NCI-H2081 treated with DMSO at 0.1 percent for 48 hours (cell line): ENCODE results near the gene KLK11.

Source experiments
- DNase-seq: peaks from one replicate; lab custom pipeline; 2025; lab: John Stamatoyannopoulos, UW

The KLK11 gene

DNA sequence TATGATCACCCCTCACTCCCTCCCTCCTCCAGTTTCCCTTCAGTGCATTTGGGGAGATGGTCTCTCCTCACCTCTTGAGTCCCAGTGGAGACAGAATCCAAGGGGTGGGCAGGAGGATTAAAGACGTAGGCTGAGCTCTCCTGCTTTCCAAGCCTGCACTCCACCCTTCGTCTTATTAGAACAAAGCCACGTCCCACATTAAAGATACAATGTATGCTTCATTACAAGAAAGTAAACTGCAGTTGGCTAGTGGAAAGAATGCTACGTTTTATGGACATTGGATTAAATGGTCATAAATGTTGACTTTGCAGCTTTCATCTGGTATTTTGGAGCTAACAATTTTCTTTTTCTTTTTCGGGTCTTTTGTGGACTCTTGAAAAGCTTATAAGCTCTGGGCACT is 1.5 kb upstream of the KLK11 start:
- DNase-seq, result no peak

DNA sequence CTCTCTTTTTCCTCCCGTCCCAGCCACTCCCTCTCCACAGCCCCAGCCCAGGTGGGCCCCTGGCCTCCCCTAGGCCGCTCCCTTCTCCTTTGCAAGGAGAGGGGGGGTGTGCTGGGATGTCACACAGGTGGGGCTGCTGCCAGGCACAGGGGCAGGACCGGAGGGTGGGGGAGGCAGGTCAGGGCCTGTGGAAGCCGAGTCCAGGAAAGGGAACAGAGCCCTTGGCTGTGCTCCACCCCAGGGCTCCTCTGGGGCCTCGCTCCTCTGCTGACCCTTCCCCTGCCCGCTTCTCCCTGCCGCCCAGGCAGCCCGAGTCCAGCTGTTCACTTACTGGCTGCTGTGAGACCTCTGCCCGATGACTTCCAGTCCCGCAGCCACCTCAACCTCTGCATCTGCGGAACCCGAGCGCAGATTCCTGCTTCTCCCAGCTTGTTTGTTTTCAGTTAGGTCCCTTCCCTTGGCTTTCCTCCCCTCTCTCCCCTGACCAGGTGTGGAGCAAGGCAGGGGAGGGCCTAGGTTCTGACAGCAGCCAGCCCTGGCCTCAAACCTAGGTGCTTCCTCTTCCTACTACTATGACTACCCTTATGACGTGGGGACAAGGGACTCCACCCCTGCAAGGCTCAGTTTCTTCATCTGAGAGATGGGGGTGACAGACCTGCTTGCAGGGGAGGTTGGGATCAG is 850 bp upstream of the KLK11 start:
- no peak for DNase-seq

DNA sequence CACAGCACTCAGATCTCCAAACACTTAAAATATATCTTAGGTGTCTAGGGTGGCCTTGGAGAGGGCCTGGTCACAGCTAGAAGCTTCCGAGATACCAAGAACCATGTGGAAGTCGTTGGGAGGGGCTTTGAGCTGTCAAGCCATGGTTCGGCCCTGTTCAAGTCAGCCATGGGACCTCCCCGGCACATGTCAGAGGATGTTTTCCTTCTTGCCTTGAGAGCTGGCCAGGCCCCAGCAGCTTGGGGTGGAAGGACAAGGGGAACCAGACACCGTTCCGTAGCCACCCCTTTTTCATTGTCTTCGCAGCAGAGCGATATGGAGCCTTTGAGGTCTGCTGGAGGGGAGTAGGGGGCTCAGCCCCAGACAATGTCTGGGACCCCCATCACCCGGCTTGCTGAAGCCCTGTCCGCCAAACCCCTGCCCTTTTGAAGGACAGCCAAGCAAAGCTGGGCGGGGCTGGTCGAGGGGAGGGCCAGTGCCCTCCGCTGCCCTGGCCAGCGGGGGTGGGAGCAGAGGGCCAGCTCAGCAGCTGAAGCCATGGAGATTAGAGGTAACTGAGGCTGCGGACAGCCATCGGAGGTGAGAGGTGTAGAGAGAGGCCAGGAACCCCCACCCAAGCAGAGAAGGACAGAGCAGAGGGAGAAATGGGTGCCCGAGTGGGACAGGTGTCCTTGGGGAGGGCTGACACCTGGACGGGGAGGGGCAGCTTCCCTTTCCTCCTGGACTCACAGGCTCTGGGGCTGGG is 435 bp downstream of the KLK11 start:
- no peak for DNase-seq

DNA sequence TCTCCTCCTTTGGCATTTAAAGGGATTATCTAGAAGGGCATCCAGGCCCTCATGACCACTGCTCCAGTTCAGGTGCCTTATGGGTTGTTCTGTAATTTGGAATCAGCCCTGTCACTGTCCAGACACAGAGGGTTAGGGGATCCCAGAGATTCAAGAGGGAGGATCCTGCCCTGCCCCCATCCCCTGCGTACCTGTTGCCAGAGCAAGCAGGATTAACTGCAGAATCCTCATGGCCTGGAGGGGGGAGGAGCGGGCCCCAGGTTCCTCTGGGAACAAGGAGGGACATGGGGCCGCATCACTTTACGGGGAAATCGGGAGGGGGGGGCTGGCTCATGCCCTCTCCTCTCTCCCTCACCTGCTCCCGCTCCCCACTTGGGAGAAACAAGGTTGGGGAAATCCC is 1.0 kb downstream of the KLK11 start:
- no peak for DNase-seq

DNA sequence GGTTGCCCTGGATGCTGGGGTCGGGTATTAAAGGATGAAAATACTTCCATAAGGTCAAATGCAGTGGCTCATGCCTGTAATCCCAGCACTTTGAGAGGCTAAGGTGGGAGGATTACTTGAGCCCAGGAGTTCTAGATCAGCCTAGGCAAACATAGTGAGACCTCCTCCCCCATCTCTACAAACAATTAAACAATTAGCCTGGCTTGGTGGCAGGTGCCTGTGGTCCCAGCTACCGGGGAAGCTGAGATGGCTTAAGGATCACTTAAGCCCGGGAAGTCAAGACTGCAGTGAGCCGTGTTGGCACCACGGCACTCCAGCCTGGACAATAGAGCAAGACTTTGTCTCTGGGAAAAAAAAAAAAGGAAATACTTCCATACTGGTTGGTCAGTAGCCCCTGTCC is 1.5 kb downstream of the KLK11 start:
- DNase-seq, result no peak

DNA sequence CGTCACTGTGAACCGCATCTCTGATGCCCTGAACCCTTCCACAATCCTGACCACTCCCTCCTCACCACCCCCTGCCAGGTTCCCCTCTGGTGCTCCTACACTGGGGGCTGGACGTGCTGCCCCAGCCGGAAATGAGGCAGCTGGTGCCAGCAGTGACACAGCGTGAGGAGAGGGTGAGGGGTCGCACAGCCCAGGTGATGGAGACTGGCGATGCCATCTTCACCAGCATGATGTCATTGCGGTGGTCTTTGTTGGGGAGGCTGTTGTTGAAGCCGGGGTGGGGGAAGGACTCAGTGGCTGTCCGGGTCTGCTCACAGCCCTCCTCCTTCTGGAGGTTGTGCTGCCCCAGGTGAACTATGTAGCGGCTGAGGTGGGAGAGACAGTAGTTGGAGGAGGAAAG is 2.5 kb downstream of the KLK11 start:
- no peak for DNase-seq

DNA sequence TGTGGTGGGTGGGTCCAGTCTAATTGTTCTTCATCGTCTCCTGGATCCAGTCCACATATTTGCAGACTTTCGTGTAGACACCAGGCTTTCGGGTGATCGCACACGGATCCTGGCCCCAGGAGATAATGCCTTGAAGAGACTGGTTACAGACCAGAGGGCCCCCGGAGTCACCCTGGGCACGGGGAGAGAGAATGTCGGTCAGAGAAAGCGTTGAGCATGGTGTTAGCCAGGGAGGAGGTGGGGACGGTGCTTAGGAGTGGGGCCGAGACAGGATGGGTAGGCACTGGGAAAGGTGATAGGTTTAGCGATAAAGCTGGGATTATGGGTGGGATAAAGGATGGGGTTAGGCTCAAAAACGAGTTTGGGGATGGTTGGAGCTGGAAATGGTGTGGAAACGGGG is 3.9 kb downstream of the KLK11 start:
- DNase-seq, result no peak

DNA sequence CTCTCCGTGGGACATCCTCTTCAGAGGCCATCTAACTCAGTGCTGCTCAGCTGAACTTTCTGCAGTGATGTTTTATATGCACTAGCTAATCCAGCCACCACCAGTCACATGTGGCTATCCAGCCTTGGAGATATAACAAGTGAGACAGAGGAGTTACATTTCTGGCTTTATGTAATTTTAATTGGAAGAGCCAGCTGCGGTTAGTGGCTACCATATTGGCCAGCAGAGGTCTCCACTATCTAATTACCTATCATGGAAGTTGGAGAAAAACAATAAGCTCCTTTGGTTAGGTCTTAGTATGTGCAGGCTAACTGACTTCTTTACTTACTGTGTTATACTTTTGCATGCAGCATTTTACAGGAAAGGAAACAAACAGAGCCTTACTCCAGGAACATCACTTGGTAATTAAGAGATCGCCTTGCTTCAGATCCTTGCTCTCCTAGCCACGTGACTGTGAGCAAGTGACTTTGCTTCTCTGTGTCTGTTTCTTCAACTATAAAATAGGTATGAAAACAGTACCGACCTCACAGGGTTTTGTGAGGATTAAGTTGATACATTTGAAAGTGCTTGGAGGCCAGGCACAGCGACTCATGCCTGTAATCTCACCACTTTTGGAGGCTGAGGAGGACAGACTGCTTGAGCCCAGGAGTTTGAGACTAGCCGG is 5.3 kb downstream of the KLK11 start:
- no peak for DNase-seq

DNA sequence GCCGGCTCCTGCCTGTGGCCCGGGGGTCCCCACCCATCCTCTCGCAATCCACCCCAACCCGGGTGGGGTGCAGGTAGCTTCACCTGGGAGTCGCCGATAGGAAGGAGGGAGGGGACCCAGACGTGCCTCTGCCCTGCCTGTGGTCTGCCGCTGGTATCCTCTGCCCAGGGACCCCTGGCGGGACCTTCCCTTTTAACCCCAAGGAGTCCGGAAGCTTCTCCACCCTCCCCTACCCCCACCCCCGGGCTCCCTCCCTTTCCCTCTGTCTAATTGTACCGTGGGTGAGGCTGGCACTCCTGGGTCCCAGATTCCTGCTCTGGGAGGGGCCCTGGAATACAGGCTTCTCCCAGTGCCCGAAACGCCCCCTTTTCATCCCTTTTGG is 6.9 kb downstream of the KLK11 start, which contains the start of gene KLK10:
KLK10 (minus strand) TSS at position 166 of the 382 bp plus-strand sequence. CDS start 579 bp downstream, outside the sequence.
- no peak for DNase-seq

DNA sequence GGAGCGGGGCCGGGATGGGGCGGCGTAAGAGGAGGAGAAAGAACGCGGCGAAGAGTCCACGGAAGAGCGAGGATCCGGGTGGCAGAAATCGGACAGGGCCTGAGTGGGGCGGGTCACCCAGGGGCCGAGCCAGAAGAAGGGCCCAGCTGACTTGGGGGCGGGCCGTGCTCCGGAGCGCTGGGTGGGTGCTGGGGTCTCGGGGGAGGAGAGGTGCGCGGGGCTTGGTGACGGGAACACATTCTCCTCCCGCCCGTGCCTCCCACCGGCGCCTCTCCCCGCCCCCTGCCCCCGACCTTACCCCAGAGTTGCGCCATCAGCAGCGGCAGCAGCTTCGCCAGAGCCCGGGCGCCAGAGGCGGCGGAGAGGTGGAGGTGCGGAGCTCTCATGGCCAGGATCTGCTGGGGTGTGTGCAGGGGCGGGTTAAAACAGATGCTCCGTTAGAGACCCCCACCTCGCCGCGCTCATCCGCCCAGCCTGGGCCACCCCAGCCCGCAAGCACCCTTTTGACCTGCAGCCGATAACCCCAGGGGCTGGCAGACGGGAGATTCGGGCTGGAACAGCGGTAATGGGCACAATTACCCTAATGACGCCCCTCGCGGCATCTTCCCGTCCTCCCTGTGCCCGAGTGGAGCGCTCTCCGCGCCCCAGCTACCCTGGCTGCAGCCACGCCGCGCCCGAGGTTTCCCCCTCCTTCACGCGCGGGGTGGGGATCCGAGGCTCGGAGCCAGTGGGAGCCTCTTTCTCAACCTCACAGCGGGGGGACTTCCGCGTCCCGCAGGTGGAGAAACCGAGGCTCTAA is 7.5 kb downstream of the KLK11 start:
- DNase-seq, result no peak

DNA sequence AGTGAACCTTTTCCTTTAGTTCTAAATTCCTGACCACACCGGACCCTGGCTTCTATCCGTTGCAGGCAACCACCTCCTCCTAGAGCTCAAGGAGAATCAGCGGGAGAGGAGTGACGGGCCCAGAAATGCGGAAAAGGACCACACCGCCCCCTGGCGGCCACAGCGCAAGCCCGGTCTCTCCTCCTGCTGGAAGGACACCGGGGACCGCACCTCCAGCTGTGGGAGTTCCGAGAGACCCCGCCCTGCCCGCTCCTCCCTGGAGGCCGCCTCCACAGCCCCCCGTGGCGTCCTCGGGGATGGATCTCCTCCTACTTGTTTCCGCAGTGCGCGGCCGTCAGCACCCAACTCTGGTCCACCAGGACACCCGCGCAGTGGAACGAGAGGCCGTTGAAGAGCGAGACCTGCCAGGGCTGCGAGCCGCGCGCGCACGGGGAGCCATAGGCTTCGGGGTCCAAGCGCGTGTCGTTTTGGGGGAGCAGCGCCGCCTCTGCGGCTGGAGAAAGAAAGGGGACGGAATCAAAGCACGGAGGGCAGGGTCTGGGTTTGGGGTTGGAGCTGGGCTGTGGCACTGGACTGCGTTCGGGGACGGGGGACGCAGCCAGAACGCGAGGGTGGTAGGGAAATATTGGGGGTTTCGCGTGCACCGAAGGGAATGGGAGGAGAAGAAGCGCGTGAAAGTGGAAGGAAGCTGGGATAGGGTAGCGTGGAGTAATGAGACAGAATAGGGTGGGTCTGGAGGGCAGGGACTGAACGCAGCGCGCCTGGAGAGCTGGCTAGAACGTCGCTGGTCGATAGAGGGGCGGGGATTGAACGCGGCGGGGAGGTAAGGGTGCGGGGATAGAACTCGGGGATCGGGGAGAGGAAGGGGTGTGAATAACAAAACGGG is 9.4 kb downstream of the KLK11 start:
- no peak for DNase-seq

DNA sequence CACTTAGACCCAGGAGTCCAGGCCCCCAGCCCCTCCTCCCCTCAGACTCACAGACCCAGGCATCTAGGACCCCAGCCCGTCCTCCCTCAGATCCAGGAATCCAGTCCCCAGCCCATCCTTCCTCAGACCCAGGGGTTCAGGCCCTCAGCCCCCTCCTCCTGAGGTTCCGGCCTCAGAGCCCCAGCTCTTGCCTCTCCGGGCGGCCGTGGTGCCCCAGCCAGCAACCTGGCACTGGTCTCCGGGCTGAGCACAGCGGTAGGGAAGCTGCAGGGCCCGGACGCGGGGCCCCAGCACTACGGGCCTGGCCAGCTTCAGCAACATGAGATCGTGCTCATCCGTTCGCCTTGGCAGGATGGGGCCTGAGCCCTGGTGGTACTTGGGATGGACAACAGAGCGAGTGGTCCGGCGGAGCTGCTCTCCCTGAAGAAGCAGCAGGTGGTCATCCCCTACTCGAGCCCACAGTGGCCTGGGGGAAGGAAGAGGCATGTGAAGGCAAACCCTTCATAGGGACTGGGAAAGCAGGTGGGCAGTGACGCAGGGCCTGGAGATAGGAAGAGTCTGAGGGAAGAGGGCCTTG is 10.6 kb downstream of the KLK11 start:
- DNase-seq, result no peak

DNA sequence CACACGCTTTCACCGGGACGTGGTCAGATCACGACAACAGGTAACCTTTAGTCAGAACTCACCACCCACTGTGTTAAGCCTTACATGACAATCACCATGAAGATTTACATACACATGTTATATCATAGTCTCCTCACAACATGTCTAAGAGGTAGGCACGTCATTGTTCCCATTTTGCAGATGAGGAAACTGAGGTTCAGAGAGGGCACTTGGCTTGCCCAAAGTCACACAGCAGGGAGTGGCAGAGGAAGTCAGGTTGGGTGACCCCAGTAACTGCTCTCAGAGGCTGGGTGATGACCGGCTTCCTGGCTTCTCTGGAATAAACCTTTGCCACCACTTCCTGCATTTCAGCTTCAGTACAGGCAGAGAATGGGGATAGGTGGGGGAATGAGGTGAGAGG is 12.2 kb downstream of the KLK11 start:
- no peak for DNase-seq

DNA sequence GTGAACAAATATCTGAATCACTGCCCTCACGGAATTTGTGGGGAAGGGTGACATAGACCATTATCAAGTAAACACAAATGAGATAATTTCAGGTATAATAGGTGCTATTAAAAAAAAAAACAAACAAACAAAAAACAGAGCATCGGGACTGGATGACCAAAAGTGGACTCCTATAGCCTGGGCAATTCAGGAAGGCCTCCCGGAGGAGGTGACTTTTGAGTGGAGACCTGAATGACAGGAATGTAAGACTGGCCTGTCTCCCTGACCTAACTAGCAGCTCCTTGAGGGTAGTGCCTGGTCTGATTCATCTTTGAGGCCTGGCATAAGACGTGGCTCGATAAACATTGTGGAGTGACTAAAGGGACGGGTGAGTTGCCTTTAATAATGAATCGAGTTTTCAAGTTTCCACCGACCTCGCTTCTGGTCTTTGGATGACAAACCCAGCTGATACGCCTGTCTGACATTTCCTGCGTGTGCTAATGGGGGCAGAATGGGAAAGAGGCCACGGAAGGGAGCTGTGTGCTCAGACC is 13.7 kb downstream of the KLK11 start:
- no peak for DNase-seq

DNA sequence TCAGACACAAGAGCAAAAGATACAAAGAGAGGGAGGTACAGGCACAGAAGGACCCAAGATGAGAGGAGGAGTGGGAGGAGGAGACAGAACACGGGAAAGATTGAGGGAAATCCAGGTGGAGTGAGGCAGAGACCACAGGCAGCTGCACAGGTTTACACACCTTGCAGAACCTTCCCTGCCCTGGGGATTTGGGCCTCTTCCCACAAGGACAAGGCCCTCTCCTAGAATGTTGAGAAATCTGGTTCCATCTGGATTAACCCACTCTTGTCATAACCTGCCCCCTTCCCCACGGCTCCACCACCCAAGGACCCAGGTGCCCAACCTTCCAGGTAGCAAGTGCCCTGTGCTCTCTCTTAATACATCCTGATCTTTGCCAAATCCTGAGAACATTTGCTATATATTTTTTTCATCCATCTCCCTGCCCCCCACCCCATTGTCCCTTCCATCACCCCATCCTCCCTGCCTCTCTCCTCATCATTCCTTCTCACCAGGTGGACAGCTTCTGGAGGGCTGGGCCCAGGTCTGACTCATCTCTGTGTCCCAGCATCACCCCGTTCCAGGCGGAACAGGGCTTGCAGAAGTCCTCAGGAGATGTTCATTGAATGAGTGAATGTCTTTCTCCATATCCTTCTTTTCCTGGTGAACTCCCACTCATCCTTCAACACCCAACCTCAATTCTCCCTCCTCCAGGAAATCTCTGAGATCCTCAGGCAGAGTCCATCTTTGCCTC is 16.2 kb downstream of the KLK11 start:
- no peak for DNase-seq

DNA sequence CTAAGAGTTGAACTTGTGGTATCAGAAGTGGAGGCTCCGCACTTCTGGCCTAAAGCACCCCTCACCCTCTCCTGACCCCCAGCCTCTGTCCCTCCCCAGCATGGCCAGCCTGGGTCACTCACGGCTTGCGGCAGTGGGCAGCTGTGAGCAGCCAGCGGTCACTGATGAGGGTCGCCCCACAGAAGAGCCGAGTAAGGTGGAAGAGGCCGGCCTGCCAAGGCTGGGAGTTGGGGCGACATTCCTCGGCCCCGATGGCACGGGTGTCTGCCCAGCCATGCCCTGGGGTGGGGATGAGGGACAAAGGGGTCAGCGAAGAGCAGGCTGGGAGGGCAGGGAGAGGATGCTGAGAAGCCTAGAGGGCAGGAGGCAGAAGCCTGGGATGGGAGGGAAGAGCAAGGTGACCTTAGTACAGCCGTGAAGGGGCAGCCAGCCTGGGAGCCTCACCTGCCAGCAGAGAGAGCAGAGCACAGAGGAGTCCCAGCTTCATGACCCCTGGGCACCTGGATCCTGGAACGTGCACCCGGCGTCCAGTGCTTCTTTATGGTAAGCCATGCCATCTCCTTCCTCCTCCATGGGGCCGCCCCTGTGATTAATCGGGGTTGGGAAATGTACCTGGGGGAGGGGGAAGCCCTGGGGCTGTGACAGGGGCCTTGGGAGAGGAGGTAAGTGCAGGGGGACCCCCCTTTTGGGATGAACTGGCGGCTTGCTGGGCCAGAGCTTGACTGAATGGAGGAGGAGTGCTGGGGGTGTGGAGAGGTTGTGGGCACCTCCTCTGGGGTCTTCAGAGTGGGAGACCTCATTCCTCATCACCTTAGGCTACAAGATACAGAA is 17.1 kb downstream of the KLK11 start:
- no peak for DNase-seq

DNA sequence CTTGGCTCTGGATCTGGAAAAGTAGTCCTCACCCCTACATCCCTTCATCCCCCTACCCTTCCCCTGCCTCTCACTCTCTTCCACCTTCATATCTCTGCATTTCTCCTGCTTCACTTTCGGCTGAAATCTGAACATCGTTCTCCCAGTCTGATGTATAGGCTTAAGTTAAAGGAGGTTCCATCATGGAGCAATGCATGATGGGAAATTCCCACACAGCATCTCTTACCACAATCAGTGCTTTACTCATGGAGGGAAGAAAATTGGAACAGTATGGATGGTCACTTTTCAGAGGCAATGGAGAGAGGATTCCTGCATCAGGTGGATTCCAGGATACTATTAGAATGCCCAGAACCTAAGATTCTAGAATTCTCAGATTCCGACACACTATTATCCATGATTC is 18.9 kb downstream of the KLK11 start:
- no peak for DNase-seq

DNA sequence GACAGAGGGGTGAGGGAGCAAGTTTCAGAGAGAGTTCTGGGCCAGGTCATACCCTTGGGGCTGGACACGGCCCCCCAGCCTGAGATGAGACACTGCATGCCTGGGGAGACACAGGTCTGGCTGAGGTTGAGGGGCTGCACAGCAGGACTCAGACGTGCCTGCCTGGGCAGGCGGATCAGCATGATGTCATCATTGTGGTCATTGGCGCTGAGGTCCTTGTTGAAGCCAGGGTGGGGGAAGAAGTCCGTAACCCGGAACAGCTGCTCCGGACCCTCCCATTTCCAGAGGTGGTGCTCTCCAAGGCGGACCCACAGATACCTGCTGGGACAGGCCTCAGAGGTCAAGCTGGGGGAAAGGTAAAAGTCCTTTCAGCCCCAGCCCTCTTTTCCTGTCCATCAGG is 20.0 kb downstream of the KLK11 start:
- no peak for DNase-seq

DNA sequence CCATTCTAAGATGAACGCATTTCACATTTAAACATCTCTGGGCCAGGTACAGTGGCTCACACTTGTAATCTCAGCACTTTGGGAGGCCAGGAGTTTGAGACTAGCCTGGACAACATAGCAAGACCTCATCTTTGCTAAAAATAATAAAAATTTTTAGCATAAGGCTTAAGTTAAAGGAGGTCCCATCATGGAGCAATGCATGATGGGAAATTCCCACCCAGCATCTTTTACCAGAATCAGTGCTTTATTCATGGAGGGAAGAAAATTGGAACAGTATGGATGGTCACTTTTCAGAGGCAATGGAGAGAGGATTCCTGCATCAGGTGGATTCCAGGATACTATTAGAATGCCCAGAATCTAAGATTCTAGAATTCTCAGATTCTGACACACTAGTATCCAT is 21.2 kb downstream of the KLK11 start:
- no peak for DNase-seq
